DOHH2 (cell line): Measurements from ENCODE around the gene SUSD1.

Experiments
- H3F3A ChIP-seq: fragments of 200-600 bp; sonication (generic), shearing (Covaris generic); 2 replicates; pipeline ENCODE4 v1.6.0; 2016; ENCODE audit warnings: antibody characterized with exemption, mild to moderate bottlenecking; ENCODE audit not compliant: control insufficient read depth, insufficient read depth
- H3K27ac ChIP-seq: fragments of 200-600 bp; sonication (generic); 2 replicates; pipeline ENCODE4 v1.5.1; 2014; ENCODE audit warnings: low read depth, mild to moderate bottlenecking, low read length, moderate library complexity
- H3K27me3 ChIP-seq: fragments of 200-600 bp; sonication (generic); 2 replicates; pipeline ENCODE4 v1.6.1; 2014; ENCODE audit warnings: mild to moderate bottlenecking, low read length, mixed read lengths; ENCODE audit not compliant: control insufficient read depth
- H3K36me3 ChIP-seq: fragments of 200-600 bp; sonication (generic); 2 replicates; pipeline ENCODE4 v1.6.1; 2014; ENCODE audit warnings: mild to moderate bottlenecking, low read length, moderate library complexity, mixed read lengths; ENCODE audit not compliant: control insufficient read depth
- H3K4me1 ChIP-seq: fragments of 200-600 bp; sonication (generic); 2 replicates; pipeline ENCODE4 v1.6.1; 2014; ENCODE audit warnings: mild to moderate bottlenecking, low read length, mixed read lengths; ENCODE audit not compliant: control insufficient read depth
- H3K4me2 ChIP-seq: fragments of 200-600 bp; sonication (generic); 2 replicates; pipeline ENCODE4 v1.6.0; 2014; ENCODE audit warnings: mild to moderate bottlenecking, low read length, moderate library complexity
- H3K4me3 ChIP-seq: fragments of 200-600 bp; sonication (generic); 2 replicates; pipeline ENCODE4 v1.5.1; 2014; ENCODE audit warnings: mild to moderate bottlenecking, low read length, mixed read lengths
- H3K79me2 ChIP-seq: fragments of 200-600 bp; sonication (generic); 2 replicates; pipeline ENCODE4 v1.6.1; 2014; ENCODE audit warnings: mild to moderate bottlenecking, low read length, mixed read lengths; ENCODE audit not compliant: control insufficient read depth
- H3K9me2 ChIP-seq: fragments of 200-600 bp; sonication (generic); replicated peaks from 2 replicates; pipeline ENCODE4 v1.6.1; 2014; ENCODE audit warnings: mild to moderate bottlenecking, low read length, mixed read lengths; ENCODE audit not compliant: control insufficient read depth
- H3K9me3 ChIP-seq: fragments of 200-600 bp; sonication (generic); 2 replicates; pipeline ENCODE4 v1.6.1; 2014; ENCODE audit warnings: antibody characterized with exemption, low read length, mixed read lengths; ENCODE audit not compliant: control insufficient read depth, insufficient read depth
- H4K20me1 ChIP-seq: fragments of 200-600 bp; sonication (generic); 2 replicates; pipeline ENCODE4 v1.6.0; 2014; ENCODE audit warnings: low read depth, mild to moderate bottlenecking, antibody characterized with exemption, low read length, moderate library complexity; ENCODE audit not compliant: control insufficient read depth, insufficient read depth
- EZH2phosphoT487 ChIP-seq: fragments of 200-600 bp; sonication (generic); IDR thresholded peaks from 2 replicates; pipeline ENCODE4 v1.6.1; 2017; ENCODE audit warnings: borderline replicate concordance, mild to moderate bottlenecking, antibody characterized with exemption, low read length, moderate library complexity, mixed read lengths
- TF ChIP-seq, protein P1 (sequence below): fragments of 200-600 bp; sonication (generic); IDR thresholded peaks from one replicate; pipeline ENCODE4 v1.5.1; 2014; ENCODE audit warnings: antibody characterized with exemption, mild to moderate bottlenecking, low read depth, low read length; ENCODE audit not compliant: poor library complexity, severe bottlenecking

The SUSD1 gene

DNA sequence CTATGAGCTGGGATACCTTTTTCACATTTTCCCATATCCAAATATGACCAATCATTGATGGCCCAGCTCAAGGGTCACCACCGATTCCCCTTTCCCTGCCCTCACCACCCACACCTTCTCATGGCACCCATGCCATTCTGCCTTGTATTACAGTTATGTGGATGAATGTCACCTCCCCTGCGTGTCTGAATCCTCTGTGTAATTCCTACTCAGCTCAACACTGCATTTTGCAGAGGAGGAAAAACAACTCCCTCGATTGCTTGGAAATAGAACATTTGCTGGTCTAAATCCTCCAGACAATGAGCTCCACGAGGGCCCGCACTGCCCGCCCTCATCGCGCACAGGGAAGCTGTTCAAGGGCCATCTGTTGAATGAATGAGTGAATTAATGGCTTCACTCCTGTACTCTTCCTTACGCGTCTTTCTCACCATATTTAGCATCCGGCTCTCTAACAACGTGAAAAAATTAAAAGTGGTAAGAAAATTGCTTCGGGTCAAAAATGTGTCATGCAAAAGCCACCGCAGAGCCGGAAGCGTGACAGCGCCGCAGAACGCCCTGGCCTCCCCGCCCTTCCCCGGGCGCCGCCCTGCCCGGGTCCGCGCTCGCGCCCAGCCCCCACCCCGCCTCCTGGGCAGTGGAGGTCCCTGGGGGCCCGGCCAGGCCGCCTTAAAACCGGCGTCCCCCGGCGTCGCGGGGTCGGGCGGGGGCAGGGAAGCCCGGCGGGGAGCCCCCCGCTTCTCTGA, 704 bp downstream of the SUSD1 start:
- H4K20me1 ChIP-seq = no peaks in the 10 kb centered on the region
- no peaks in the 10 kb centered on the region for H3K79me2 ChIP-seq
- no peaks in the 10 kb centered on the region for H3K9me3 ChIP-seq
- no peaks in the 10 kb centered on the region for H3F3A ChIP-seq
- H3K9me2 ChIP-seq = no peaks in the 10 kb centered on the region
- peak overlapping the region; percentile 81 for H3K4me2 ChIP-seq
- H3K4me1 ChIP-seq = peaks cover 11% of the 10 kb centered on the region
- no peaks in the 10 kb centered on the region for H3K36me3 ChIP-seq
- no peak for TF ChIP-seq EZH2phosphoT487
- TF ChIP-seq, protein P1, sequence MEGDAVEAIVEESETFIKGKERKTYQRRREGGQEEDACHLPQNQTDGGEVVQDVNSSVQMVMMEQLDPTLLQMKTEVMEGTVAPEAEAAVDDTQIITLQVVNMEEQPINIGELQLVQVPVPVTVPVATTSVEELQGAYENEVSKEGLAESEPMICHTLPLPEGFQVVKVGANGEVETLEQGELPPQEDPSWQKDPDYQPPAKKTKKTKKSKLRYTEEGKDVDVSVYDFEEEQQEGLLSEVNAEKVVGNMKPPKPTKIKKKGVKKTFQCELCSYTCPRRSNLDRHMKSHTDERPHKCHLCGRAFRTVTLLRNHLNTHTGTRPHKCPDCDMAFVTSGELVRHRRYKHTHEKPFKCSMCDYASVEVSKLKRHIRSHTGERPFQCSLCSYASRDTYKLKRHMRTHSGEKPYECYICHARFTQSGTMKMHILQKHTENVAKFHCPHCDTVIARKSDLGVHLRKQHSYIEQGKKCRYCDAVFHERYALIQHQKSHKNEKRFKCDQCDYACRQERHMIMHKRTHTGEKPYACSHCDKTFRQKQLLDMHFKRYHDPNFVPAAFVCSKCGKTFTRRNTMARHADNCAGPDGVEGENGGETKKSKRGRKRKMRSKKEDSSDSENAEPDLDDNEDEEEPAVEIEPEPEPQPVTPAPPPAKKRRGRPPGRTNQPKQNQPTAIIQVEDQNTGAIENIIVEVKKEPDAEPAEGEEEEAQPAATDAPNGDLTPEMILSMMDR = no peak
- H3K27me3 ChIP-seq = peaks cover 49% of the 10 kb centered on the region
- H3K4me3 ChIP-seq = peak overlapping the region; percentile 72
- no peak overlapping the region for H3K27ac ChIP-seq

DNA sequence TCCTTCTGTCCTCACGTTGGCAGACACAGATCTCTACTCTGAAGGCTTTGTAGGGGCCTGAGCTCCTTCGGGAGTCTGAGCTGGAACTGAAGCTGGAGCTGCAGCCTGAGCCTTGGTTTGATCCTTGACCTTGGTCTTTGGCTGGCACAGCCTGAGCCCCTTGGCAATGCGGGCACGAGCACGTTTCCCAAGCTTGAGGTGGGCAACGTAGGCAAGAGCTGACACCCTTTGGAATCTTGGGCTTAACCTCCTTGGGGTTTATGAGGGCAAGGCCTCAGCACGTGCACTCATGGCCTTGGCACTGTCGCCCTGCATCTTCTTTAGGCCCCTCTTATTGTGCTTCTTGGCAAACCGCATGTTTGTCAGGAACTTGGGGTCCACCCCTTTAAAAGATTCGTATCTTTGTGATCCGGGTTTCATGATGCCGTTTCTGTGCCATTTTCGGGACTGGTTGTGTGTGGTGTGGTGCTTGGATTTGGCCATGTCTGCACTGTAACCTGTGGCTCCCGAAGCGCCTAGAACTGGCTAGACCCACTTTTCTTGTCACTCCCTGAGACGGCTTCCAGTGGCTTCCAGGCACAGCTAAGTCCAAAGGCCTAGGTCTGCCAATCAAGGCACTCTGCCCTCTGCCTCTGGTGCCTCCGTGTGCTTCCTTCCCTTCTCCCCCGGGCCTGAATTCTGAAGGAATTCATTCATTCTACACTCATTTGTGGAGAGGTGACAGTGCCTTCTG, 1.4 kb downstream of the SUSD1 start:
- Histone ChIP-seq H3K9me2 (no peaks in the 10 kb centered on the region), H3K9me3 (no peaks in the 10 kb centered on the region), H3K4me3 (peak overlapping the region; percentile 72), H3K36me3 (no peaks in the 10 kb centered on the region), H3K4me2 (peak overlapping the region; percentile 81), H3K27me3 (peaks cover 49% of the 10 kb centered on the region), H3K27ac (no peak overlapping the region), H4K20me1 (no peaks in the 10 kb centered on the region), H3K4me1 (peaks cover 11% of the 10 kb centered on the region), H3F3A (no peaks in the 10 kb centered on the region), H3K79me2 (no peaks in the 10 kb centered on the region)
- no peak for TF ChIP-seq EZH2phosphoT487
- TF ChIP-seq, protein P1 = no peak

DNA sequence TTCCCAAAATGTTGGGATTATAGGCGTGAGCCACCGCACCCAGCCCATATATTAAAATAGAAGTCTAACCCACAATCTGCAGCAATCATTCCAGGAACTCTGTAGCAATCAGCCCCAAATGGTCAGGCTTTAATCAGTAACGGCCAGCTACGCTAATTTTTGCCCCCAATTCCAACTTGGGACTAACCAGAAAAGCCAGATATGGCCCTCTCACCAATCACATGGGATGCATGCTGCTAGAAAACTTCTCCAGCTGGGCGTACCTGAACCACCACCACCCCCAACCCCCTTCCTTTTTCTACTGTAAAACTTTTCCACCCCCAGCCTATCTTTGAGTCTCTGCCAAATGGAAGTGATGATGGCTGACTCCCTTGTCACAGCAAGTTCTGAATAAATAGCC, 4.1 kb downstream of the SUSD1 start:
- Histone ChIP-seq H3F3A (no peaks in the 10 kb centered on the region), H3K79me2 (no peaks in the 10 kb centered on the region), H3K4me2 (no peak overlapping the region), H4K20me1 (no peaks in the 10 kb centered on the region), H3K4me3 (no peak overlapping the region), H3K27me3 (peaks cover 26% of the 10 kb centered on the region), H3K9me2 (no peaks in the 10 kb centered on the region), H3K4me1 (peaks cover 11% of the 10 kb centered on the region), H3K9me3 (no peaks in the 10 kb centered on the region), H3K36me3 (no peaks in the 10 kb centered on the region), H3K27ac (no peak overlapping the region)
- TF ChIP-seq, protein P1 = no peak
- TF ChIP-seq EZH2phosphoT487 = no peak
